Gastroesophageal sphincter (tissue), 3 donors: ENCODE data around the gene PLEKHA8.

ENCODE experiments used
- CTCF ChIP-seq, 4 experiments: fragments of 200-600 bp in 2 of 4; fragments of 450-650 bp in 2 of 4; sonication (generic) in 1 of 4; IDR thresholded peaks; one replicate each; pipeline ENCODE4 v1.5.1; 2017 to 2019; ENCODE audit warnings: antibody characterized with exemption in 4 of 4, mild to moderate bottlenecking in 2 of 4, moderate library complexity in 2 of 4
- POLR2AphosphoS5 ChIP-seq: sonication (generic); formaldehyde crosslinking; IDR thresholded peaks from one replicate; pipeline ENCODE4 v1.6.1; 2017; ENCODE audit warnings: antibody characterized with exemption

GRCh38 chr7:30154111-30154587 is 125.9 kb downstream of the PLEKHA8 start:
- TF ChIP-seq CTCF (IDR thresholded peaks at IDR 0.05): no peak
- no peak for TF ChIP-seq POLR2AphosphoS5
